ENCODE results near the gene OPN1LW.
"Not testable (repeated sequence)": the region's sequence is repeated elsewhere in the genome, so short reads cannot be mapped to it uniquely, and the experiment has no call there.

DNA sequence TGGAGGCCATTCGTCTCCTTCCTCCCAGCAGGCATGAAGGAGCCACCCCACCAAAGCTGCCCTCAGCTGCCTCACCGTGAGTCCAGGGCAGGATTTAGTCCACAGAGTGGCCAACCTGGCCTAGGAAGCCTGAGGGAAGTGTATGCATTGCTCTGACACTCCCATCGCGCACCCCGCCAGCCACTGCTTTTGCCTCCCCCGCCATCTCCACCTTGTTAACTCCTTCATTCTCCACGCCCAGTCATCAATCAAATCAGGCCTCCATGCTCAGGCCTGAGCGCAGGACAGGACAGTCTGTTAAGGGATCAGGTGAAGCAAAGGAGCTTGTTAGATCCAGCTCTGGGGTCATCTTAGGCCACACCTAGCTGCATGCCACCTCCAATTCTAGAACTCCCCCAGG lies 48.8 kb downstream of the OPN1LW start:
- TF ChIP-seq SP1 (IDR thresholded peaks at IDR 0.05); BHLHE40 (IDR thresholded peaks at IDR 0.05; ENCODE audit: borderline replicate concordance); FOXM1 (IDR thresholded peaks at IDR 0.05; ENCODE audit: borderline replicate concordance); LEF1 (IDR thresholded peaks at IDR 0.05; ENCODE audit: borderline replicate concordance); HDGF (IDR thresholded peaks at IDR 0.05; ENCODE audit: borderline replicate concordance); SUZ12 (IDR thresholded peaks at IDR 0.05); ARNT (IDR thresholded peaks at IDR 0.05); L3MBTL2 (conservative IDR thresholded peaks at IDR 0.05); FOXA1 (IDR thresholded peaks at IDR 0.05); TARDBP (IDR thresholded peaks at IDR 0.05); FOXK2 (IDR thresholded peaks at IDR 0.05): not testable (repeated sequence)
- TF ChIP-seq, protein P1, sequence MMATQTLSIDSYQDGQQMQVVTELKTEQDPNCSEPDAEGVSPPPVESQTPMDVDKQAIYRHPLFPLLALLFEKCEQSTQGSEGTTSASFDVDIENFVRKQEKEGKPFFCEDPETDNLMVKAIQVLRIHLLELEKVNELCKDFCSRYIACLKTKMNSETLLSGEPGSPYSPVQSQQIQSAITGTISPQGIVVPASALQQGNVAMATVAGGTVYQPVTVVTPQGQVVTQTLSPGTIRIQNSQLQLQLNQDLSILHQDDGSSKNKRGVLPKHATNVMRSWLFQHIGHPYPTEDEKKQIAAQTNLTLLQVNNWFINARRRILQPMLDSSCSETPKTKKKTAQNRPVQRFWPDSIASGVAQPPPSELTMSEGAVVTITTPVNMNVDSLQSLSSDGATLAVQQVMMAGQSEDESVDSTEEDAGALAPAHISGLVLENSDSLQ (IDR thresholded peaks at IDR 0.05): not testable (repeated sequence)
